Activated CD4-positive, alpha-beta T cell treated with anti-CD3 and anti-CD28 coated beads, Interleukin-2, amount 50 U/mL, for 48 hours (primary cell): Measurements from ENCODE around the gene NUP210.
"Not testable (repeated sequence)": the region's sequence is repeated elsewhere in the genome, so short reads cannot be mapped to it uniquely, and the experiment has no call there.

ENCODE experiments used
- DNase-seq, 2 experiments: peaks; one replicate each; pipeline ENCODE4 v3.0.0-alpha.2; 2020

The NUP210 gene

DNA sequence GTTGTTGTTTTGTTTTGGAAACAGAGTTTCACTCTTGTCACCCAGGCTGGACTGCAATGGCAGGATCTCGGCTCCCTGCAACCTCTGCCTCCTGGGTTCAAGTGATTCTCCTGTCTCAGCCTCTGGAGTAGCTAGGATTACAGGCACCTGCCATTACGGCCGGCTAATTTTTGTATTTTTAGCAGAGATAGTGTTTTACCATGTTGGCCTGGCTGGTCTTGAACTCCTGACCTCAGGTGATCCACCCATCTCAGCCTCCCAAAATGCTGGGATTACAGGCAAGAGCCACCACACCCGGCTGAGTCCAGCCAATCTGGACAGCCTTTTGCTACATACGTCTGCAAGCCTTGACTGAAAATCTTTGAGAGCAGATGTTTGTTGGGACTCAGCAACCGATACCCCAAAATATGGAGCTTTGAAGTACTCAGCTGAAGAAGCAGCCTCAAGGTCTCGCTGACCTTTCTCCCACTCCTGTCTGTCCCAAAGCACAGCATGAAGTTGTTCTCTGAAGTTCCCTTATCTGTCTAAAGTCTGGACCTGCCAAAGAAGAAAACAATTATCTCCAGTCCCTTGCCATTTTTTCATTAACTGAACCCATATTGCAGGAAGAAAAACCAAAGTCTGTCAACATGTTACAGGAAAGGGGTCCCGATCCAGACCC lies 9.6 kb upstream of the NUP210 start:
- DNase-seq: no peak

DNA sequence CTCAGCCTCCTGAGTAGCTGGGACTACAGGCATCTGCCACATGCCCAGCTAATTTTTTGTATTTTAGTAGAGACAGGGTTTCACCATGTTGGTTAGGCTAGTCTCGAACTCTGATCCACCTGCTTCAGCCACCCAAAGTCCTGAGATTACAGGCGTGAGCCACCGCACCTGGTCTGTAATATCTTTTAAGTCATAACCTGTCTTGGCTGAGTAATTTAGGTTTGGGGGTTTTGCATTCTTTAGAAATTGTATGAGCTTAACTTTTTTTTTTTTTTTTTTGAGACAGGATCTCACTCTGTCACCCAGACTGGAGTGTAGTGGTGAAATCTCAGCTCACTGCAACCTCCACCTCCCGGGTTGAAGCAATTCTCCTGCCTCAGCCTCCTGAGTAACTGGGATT lies 8.6 kb upstream of the NUP210 start:
- DNase-seq: not testable (repeated sequence)

DNA sequence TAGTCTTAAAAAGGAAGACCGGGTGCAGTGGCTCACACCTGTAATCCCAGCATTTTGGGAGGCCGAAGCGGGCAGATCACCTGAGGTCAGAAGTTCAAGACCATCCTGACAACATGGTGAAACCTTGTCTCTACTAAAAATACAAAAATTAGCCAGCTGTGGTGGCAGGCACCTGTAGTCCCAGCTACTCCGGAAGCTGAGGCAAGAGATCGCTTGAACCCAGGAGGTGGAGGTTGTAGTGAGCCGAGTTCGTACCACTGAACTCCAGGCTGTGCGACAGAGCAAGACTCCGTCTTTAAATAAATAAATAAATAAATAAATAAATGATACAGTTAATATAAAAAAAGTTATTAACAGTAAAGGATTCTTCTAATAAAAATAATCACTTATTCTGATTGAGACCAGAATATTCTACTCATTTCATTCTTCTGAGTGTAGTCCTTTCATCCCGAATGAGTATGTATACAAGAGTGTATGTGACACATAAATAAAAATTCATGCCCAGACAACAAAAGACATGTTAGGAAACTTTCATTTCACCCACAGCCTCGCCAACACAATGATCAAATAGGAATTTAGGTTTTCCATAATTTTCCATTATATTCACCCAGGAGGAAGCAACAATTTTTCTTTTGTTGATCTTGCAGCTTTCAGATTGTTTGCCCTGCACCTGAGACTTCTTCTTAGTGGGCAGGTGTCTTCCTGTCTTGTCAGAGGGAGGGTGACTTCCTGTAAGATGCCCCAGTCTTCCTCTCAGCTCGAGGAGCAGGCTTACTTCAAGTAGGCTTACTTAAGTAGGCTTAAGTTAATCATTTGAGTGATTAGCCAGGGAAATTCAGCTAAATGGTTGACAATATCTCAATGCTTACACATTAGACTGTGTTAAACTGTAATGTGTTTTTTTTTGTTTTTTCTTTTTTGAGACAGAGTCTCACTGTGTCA lies 7.8 kb upstream of the NUP210 start:
- no peak for DNase-seq

DNA sequence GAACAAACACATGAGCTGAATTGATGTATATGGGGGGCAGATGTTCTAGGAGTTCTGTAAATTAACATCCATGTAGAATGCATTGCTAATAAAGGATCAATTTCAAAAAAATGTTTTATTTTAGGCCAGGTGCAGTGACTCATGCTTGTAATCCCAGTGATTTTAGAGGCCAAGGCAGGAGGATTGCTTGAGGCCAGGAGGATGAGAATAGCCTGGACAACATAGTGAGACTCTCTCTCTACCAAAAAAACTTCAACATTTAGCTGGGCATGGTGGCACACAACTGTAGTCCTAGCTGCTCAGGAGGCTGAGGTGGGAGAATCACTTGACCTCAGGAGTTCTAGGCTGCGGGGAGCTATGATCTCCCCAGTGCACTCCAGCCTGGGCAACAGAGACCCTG lies 6.5 kb upstream of the NUP210 start:
- no peak for DNase-seq

DNA sequence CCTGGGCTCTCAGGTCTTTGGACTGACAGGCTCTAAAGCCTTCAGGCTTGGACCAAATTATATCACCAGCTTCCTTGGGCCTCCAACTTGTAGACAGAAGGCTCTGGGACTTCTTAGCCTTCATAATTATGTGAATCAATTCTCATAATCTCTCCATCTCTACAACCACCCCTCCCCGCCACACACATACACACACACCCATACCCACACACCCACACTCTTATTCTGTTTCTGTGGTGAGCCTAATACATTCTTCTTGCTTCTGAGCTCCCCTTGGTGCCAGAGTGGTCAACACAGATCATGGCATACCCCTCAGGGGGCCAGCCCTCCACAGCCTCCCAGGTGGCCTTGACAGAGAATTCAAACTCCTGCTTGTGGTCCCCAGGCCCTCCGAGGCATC lies 5.6 kb upstream of the NUP210 start:
- DNase-seq: no peak

DNA sequence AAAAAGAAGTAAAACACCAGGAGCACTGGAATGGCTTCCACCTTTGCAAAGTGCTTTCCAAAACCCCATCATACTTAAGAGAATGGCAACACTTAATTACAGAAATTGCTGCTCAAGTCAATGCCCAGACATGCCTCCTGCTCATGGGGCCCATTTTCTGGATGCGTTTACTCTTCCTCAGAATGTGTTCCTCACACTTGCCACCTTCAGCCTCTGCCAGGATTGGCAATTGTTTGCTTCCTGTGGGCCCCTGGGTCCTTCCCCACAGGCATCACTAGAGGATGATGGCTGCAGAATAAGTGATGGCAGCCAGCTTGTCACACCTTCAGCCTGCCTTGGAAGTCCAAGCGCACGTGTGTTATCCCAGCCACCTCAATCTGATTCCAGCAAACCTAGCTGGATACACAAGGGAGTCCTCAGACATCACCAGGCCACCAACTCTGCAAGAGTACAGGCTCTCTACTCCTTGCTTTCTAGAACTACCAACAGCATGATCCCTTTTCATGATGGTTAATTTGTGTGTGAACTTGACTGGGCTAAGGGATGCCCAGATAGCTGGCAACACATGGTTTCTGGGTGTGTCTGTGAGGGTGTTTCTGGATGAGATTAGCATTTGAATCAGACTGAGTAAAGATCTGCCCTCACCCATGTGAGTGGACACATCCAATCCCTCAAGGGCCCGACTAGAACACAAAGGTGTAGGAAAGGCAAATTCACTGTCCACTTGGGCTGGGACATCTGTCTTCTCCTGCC lies 4.9 kb upstream of the NUP210 start:
- DNase-seq: no peak

DNA sequence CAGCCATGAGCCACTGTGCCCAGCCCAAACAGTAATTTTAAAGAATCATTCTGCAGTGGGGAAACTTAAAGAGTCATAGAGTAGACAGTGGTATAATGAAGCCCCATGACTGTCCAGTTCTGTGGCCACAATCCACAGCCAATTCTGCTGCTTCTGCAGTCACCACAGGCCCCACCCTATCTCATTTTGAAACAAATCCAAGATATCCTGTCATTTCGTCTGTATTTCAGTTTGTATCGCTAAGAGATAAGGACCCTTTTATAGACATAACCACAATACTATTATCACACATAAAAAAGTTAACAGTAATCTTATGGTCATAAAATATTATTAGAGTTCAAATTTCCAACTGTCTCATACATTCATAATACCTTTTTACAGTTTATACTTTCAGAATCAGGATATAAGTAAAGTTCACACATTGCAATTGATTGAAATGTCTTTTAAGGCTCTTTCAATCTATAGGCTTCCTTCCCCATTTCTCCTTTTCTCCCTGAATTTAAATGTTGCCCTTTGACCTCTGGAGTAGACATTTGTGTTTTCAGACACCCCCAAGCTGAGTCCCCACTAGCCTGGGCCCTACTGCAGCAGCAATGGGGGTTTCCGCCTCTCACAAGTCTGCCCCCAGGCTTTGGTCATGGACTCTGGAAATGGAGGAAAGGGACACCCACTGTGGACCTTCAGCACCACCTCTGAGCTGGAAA lies 4.2 kb upstream of the NUP210 start:
- no peak for DNase-seq

DNA sequence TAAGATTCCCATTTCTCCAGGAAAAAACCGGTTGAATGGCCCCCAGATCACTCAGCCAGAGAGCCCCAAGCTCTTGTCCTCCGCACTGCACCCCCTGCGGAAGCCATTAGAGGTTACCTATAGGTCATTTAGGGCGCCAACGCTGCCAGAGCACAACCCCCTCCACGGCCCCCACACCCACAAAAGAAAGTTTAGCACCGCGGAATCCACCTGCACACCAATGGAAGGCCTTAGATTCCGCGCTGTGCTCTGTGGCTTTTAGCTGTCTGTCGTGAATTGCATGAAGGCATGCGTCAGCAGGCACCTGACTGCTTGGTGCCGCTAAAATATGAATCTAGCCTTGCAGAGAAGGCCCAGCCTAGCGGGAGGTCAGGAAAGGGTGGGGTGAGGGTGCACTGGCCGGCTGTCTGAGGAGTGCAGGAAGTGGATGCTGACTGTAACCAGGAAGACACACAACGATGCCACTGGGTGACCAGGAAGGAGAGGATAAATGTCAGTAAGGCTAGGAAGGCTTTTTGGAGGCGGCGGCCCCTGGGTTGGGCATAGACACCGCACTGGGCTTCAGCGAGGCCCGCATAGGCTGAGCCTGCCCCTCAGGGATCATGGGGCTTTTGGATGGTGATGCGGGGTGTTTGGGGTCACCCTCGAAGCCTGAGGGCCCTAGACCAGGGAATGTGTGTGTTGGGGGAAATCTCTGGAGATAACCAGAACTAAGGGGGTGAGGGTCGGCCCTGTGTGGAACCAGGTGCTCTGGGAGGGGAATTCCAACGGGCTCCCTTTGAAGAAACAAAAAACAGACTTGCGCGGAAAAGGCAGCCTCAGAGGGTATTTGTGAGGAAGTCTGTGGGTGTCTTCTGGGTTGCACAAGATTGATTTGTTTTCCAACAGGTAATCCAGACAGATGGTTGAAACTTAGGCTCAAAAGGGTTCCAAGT lies 976 bp upstream of the NUP210 start:
- peak; percentile 74 to 80 for DNase-seq

DNA sequence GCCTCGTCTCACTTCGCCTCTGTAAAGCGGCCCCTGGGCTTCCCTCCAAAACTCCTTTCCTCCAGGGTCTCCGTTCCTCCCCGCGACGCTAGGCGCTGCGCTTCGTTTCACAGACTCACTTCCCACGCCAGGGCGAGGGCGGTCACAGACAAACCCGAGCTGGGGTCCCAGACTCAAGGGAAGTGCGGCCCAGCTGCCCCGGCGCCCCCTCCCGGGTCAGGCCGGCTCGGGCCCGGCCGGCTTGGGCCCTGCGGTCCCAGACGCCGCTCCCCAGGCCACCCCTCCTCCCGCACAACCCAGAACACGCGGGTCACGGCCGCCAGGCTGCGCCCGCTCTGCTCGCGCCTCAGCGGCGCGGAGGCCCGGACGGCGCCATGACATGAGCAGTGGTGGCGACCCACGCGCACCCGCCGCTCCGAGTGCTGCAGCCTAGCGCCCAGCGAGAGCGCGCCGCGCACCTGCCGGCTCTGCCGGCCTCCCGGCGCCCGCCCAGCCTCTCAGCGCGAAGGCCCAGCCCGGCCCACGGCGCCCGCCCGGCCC lies 547 bp downstream of the NUP210 start:
- peak; percentile 54 to 56 for DNase-seq

DNA sequence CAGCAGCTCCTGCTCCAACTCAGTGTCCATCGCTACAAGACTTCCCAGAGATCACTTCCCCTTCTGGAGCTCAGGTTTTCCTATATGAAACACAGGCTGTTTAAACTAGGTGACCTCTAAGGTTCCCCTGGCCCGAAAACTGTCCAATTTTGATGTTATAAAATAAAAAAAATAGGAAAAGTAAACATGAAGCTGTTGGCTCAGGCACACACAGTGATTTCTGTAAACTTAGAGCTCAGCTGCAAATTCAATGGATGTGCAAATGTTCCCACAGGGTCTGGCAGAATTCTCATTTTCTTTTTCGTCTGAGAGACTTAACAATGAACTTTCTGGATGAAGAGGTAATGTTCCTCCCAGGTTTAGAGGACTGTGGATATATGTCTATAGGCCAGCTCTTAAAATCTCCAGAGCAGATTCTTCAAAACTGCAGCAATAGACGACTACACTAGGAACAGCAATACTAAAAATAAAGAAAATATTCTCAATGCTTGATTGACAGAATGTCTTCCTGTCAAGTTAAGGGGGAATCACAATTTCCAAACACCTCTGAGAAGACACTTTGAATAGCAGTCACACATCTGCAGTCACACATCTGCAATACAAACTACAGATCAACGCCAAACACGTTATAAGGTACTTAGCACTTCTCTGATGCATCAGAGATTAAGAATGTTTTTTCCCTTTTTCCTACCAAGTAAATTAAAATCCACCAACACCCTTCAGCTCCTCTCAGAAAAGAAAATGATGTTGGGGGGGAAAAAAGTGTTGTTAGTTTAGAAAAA lies 2.8 kb downstream of the NUP210 start:
- DNase-seq: no peak

DNA sequence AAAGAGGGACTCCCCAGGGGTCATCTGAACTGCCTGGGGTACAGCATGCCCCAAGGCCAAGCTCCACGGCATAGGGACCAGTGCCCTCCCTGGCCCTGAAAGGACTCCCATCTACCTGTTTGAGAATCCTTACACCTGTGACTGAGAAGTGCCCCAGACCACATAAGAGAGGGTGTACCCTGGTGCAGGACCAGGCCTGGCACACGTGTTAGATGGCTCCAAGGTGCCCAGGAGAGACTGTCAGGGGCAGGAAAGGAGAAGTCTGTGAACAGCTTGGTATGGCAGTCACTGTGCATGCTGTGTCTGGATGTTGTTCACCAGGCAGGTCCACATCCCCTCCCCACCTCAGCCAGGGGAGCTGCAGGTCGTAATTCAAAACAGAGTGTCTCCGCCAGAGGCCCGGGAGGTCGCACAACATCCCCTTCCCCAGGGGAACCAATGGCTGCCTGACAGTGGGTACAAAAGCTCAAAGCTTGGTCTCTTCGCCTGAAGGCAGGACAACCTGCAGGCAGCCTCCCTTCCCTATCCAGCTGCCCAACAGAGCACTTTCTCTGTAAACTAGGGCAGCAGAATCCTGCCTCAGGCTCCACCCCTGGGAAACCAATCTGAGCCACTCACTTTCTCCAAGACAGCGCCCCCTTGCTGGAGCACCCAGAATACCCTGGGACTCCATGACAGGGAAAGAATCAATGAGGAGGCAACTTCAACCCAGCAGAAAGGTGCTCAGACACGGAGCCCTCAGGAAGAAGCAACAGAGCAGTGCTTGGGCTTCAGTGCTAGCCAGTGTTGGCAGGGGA lies 3.9 kb downstream of the NUP210 start:
- DNase-seq: peak; percentile 38 to 55

DNA sequence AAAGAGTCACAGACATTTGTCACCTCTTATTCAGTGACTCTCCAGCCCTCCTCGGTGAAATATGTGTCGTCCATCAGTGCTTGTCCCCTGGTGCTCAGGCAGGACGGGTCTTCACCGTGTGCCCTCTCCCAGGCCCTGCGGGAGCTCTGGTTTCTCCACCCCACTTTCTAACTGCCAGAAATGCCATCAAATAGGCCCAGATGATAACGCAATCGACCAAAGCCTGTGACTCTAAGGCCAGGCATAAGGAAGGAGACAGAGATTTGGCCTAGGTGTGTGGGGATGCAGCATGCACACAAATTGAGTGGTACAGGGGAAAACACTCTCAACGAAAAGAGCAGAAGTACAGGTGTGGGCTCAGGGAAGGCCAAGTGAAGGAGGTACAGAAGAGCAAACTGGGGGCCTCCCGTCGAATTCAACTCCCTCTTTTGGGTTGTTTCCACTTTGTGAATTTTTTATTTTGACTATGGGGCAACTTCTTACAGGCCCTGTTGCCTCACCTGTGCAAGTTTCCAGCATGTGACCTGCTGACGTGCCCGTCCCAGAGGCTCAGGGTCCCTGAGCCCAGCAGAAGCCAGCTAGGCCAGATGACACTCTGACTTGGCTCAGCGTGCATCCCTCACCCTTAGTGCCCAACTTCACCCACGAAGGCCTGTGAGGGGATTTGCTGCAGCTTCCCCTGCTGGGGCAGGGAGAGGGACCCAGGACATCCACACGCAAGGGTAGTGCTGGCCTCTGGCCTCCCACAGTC lies 4.7 kb downstream of the NUP210 start:
- DNase-seq: no peak

DNA sequence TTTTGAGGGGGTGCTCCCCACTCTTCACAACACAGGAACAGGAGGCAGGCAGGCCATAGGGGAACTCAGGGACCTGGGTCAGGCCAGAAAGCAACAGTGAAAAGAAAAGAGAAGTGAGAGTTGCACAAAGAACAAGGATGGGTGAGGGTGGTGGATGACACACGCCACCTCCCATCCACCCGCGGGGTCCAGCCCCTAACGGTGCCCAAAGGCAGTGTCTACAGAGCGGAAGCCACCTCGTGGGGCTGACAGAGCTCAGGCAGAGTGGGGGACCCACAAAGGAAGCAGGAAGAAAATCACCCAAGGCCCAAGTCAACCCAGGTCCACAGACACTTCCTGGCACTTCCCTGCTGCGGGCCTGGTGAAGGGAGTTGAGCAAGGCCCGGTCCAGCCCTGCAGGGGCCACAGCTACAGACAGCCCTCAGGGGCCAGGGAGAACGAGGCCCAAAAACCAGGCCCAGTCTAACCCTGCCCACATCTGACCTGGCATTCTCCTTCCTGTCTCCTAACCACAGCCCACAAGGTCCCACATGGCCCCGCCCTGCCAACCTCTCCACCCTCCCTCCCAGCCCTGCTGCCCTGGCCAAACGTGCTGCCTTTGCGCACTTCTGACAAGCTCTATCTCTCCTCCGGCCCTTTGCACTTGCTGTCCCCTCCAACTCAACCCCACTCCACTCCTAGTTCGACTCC lies 5.9 kb downstream of the NUP210 start:
- peak; percentile 72 to 80 for DNase-seq

DNA sequence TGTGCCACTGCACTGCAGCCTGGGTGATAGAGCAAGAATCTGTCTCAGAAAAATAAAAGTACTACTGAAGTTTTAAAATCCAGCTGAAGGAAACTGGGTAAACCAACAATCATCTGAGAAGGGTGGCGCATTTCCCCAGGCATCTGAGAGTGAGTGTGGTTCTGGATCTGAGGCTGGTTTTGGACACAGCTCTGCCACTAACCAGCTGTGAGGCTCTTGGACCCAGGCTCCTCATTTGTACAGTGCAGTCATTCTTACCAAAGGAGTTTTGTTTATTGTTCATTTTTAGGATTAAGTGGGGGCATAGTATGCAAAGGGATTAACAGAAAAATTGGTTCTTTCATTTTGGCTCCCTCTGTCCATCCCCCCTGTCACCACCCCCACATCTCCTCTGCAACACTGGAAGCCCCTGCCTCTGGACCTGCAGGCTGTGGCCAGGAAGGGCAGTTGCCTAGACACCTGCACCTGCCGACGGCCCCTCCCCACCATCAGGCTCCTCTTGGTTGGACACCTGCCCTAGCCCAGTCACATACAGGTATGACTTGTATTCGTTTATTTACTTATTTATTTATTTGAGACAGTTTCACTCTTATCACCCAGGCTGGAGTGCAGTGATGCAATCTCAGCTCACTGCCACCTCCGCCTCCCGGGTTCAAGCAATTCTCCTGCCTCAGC lies 8.8 kb downstream of the NUP210 start:
- no peak for DNase-seq

DNA sequence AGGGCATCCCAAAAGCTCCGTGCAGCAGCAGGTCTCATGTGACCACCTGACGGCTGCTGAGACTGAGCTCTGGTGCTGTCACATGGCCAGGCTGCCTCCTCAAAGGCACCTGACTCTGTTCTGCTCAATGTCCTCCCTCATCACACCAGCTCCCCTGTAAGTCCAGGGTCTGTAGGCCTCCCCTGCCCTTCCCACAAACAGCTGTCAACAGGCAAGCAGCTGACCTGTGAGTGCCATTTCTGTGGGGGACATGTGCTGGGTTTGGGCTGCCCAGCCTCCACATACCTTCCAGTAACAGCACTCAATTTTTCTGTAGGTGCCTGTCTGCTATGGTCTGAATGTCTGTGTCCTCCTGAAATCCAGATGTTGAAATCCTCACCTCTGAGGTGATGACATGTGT lies 11.2 kb downstream of the NUP210 start:
- DNase-seq: no peak

DNA sequence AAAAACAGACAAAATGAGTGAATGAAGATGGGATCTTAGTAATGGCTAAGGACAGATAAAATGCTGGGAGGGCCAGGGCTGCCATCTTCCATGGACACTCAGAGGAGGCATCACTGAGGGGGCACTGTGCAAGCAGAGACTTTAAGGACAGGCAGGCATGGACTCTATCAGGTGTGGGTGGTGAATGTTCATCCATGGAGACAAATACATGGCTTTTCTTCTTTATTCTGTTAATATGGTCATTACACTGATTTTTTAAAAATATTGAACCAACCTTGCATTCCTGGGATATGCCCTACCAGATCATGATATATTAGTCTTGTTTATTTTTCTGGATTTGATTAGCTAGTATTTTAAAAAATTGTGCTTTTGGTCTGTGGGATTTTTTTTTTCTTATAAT lies 12.2 kb downstream of the NUP210 start:
- no peak for DNase-seq

DNA sequence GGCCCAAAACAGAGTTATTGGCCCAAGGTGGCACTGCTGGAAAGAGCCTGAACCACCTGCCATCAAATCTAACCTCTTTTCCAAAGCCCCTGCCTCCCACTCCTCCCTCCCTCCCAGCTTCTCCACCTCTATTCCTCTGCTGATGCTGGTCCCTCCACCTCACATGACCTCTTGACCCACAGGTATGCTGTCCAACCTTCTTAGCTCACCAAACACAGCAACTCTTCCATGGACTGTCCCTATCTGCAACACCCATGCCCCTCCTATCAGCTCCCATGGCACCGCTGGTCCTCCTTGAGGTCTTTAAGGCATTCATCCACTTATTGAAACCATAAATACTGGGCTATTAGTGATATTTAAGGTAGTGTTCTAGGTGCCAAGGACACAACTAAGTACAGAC lies 12.6 kb downstream of the NUP210 start:
- no peak for DNase-seq

DNA sequence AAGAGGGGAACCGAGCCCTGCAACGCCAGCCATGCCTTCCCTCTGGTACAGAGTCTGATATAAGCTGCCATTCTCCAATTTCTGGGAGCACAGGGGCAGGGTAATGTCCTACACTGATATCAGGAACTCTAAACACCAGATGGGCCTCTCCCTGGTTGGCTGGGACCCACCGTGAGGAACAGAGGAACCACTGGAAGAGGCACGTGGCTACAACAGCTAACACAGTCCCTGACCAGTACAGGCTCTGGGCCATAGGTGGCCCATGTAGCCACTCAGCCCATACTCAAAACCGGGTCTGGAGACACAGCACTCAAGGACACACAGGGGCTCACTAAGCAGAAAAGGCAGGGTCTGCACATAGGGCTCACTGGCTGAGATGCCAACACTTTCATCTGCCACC lies 13.9 kb downstream of the NUP210 start:
- no peak for DNase-seq
